ENCODE measurements around the gene SLC39A11. TPM values are rescaled to one million over a fixed set of nuclear protein-coding genes. Genes with fewer than 3 reads are reported as not detected.

Gene SLC39A11
- total RNA-seq, 2 donors from 2014 or later, result 27.8 to 39.6 TPM

GRCh38 chr17:72875361-72875760 lies 217.1 kb downstream of the SLC39A11 start:
- DNase-seq, result no peak
- Histone ChIP-seq H3K4me1 (no peaks in the 10 kb centered on the region), H3K4me3 (no peak overlapping the region), H3K36me3 (replicated peaks in 1 of 2; ENCODE audit: insufficient read depth in 1 of 2, low read depth in 2 of 2) (no peaks in the 10 kb centered on the region), H3K27me3 (no peaks in the 10 kb centered on the region), H3K9me3 (peaks cover 0 to 11% (median 0%) of the 10 kb centered on the region in 3 donors), H3K27ac (no peak overlapping the region)
- intact Hi-C loops (cut with DNase I), result no loop called here
- WGBS, 2 donors, result 82 to 95% methylated on average over 5 of the region's 5 CpGs
- no peak for TF ChIP-seq POLR2A (IDR thresholded peaks at IDR 0.05)
- TF ChIP-seq CTCF (IDR thresholded peaks at IDR 0.05), result no peak
- ATAC-seq, result no peak

GRCh38 chr17:72872396-72872795 lies 220.1 kb downstream of the SLC39A11 start:
- TF ChIP-seq POLR2A (IDR thresholded peaks at IDR 0.05) (no peak), CTCF (IDR thresholded peaks at IDR 0.05) (no peak)
- ATAC-seq, result no peak
- 92 to 96% methylated on average over 9 of the region's 9 CpGs for WGBS, 2 donors

GRCh38 chr17:72870367-72870985 lies 222.0 kb downstream of the SLC39A11 start:
- TF ChIP-seq POLR2A (IDR thresholded peaks at IDR 0.05), result no peak
- no peak for TF ChIP-seq CTCF (IDR thresholded peaks at IDR 0.05)
- DNase-seq (no peak), ATAC-seq (no peak)
- H3K4me3 ChIP-seq, result no peak overlapping the region
- no peaks in the 10 kb centered on the region for H3K36me3 ChIP-seq (replicated peaks in 1 of 2; ENCODE audit: insufficient read depth in 1 of 2, low read depth in 2 of 2)
- H3K27ac ChIP-seq, result no peak overlapping the region
- intact Hi-C loops (cut with DNase I), result no loop called here
- H3K4me1 ChIP-seq, result no peaks in the 10 kb centered on the region
- H3K9me3 ChIP-seq, result no peaks in the 10 kb centered on the region
- H3K27me3 ChIP-seq, result no peaks in the 10 kb centered on the region
- 96% methylated on average over 6 of the region's 6 CpGs for WGBS, 2 donors

More at GRCh38 chr17:72872396-72872795, 220.1 kb downstream of the SLC39A11 start:
- Histone ChIP-seq H3K4me1 (no peaks in the 10 kb centered on the region), H3K27me3 (no peaks in the 10 kb centered on the region), H3K4me3 (no peak overlapping the region), H3K27ac (no peak overlapping the region), H3K36me3 (replicated peaks in 1 of 2; ENCODE audit: insufficient read depth in 1 of 2, low read depth in 2 of 2) (no peaks in the 10 kb centered on the region), H3K9me3 (no peaks in the 10 kb centered on the region)
- intact Hi-C loops (cut with DNase I), result no loop called here
- no peak for DNase-seq

- WGBS, 2 donors, result 87 to 95% methylated on average over 7 of the region's 7 CpGs
- intact Hi-C loops (cut with DNase I), result no loop called here
- TF ChIP-seq CTCF (IDR thresholded peaks at IDR 0.05), result no peak
- TF ChIP-seq POLR2A (IDR thresholded peaks at IDR 0.05), result no peak
Observed at GRCh38 chr17:72869630-72870029, 222.9 kb downstream of the SLC39A11 start.

GRCh38 chr17:72865954-72866353 lies 226.5 kb downstream of the SLC39A11 start:
- Histone ChIP-seq H3K4me1 (no peaks in the 10 kb centered on the region), H3K9me3 (no peaks in the 10 kb centered on the region), H3K27me3 (no peaks in the 10 kb centered on the region), H3K27ac (no peak overlapping the region), H3K36me3 (replicated peaks in 1 of 2; ENCODE audit: insufficient read depth in 1 of 2, low read depth in 2 of 2) (no peaks in the 10 kb centered on the region), H3K4me3 (no peak overlapping the region)
- 94 to 96% methylated on average over 8 of the region's 8 CpGs for WGBS, 2 donors
- DNase-seq (no peak), ATAC-seq (no peak)
- TF ChIP-seq CTCF (IDR thresholded peaks at IDR 0.05) (no peak), POLR2A (IDR thresholded peaks at IDR 0.05) (no peak)
- intact Hi-C loops (cut with DNase I), result no loop called here

More at GRCh38 chr17:72869630-72870029, 222.9 kb downstream of the SLC39A11 start:
- H3K4me1 ChIP-seq, result no peaks in the 10 kb centered on the region
- ATAC-seq (no peak), DNase-seq (no peak)
- H3K4me3 ChIP-seq, result no peak overlapping the region
- no peak overlapping the region for H3K27ac ChIP-seq
- no peaks in the 10 kb centered on the region for H3K27me3 ChIP-seq
- H3K9me3 ChIP-seq, result no peaks in the 10 kb centered on the region
- no peaks in the 10 kb centered on the region for H3K36me3 ChIP-seq (replicated peaks in 1 of 2; ENCODE audit: insufficient read depth in 1 of 2, low read depth in 2 of 2)

All from body of pancreas (tissue), 4 donors.